Tibial nerve (tissue), 4 donors: Measurements from ENCODE around the gene DLGAP1. TPM values are rescaled to one million over a fixed set of nuclear protein-coding genes. Genes with fewer than 3 reads are reported as not detected.

Experiments
- DNase-seq, 2 donors: peaks; one replicate each; pipeline ENCODE4 v3.0.0-alpha.2; 2019; ENCODE audit warnings: low spot score in 2 of 2
- H3K27ac ChIP-seq, 4 donors: fragments of 200-600 bp; sonication (generic) in 3 of 4; one replicate each; pipeline ENCODE4 v1.5.1; 2017 to 2019; ENCODE audit warnings: mild to moderate bottlenecking in 1 of 4
- H3K27me3 ChIP-seq, 2 donors: fragments of 200-600 bp; sonication (generic) in 1 of 2; one replicate each; pipeline versions ENCODE4 v1.5.1 to v1.6.0; 2017 to 2019
- H3K36me3 ChIP-seq, 3 donors: fragments of 200-600 bp; sonication (generic); one replicate each; pipeline ENCODE4 v1.5.1; 2018 to 2019
- H3K4me1 ChIP-seq, 4 donors: fragments of 200-600 bp; sonication (generic) in 3 of 4; one replicate each; pipeline ENCODE4 v1.5.1; 2017 to 2019
- H3K4me3 ChIP-seq, 4 donors: fragments of 200-600 bp; sonication (generic) in 3 of 4; one replicate each; pipeline ENCODE4 v1.5.1; 2017 to 2019; ENCODE audit warnings: mild to moderate bottlenecking in 1 of 4, moderate library complexity in 1 of 4
- H3K9me3 ChIP-seq, 4 donors: fragments of 200-600 bp; sonication (generic) in 3 of 4; one replicate each; pipeline ENCODE4 v1.5.1; 2017 to 2019
- CTCF ChIP-seq, 5 experiments: fragments of 200-600 bp in 3 of 5; fragments of 450-650 bp in 2 of 5; sonication (generic) in 3 of 5; IDR thresholded peaks; one replicate each; pipeline ENCODE4 v1.5.1; 2016 to 2019; ENCODE audit warnings: antibody characterized with exemption in 5 of 5, mild to moderate bottlenecking in 3 of 5, moderate library complexity in 2 of 5
- EP300 ChIP-seq, 2 donors: sonication (generic); formaldehyde crosslinking; IDR thresholded peaks; one replicate each; pipeline ENCODE4 v1.6.1; 2017; ENCODE audit warnings: antibody characterized with exemption in 2 of 2, mild to moderate bottlenecking in 1 of 2
- POLR2A ChIP-seq, 2 donors: fragments of 450-650 bp; IDR thresholded peaks; one replicate each; pipeline ENCODE4 v1.6.1; 2017; ENCODE audit warnings: antibody characterized with exemption in 2 of 2, mild to moderate bottlenecking in 2 of 2, moderate library complexity in 2 of 2
- WGBS, 2 donors: methylation state at CpG; one replicate each; pipeline ENCODE4 v1.1.5; 2018; 5-methylcytosine and 5-hydroxymethylcytosine counted together
- total RNA-seq, 4 donors: library from RNA; depleted of rRNA; stranded (reverse); fragments of >200 nt; gene quantifications; one replicate each; pipeline ENCODE4 v1.1.0, GENCODE V29; 2016

The DLGAP1 gene
- total RNA-seq, 4 donors from 2014 or later: 1.5 to 18.3 (median 2.5) TPM

GRCh38 chr18:3667255-3668137 is 787.6 kb downstream of the DLGAP1 start:
- 71 to 77% methylated on average over 8 of the region's 8 CpGs for WGBS, 2 donors
- H3K4me3 ChIP-seq: no peak overlapping the region
- H3K9me3 ChIP-seq: no peaks in the 10 kb centered on the region
- H3K27ac ChIP-seq: no peak overlapping the region
- no peak for DNase-seq
- no peaks in the 10 kb centered on the region for H3K36me3 ChIP-seq
- peaks cover 0 to 16% (median 9%) of the 10 kb centered on the region in 4 donors for H3K4me1 ChIP-seq
- TF ChIP-seq POLR2A (IDR thresholded peaks at IDR 0.05) (no peak), EP300 (IDR thresholded peaks at IDR 0.05) (no peak), CTCF (IDR thresholded peaks at IDR 0.05) (no peak)
- no peaks in the 10 kb centered on the region for H3K27me3 ChIP-seq

GRCh38 chr18:3666526-3667254 is 788.4 kb downstream of the DLGAP1 start:
- H3K27ac ChIP-seq: peak overlapping the region in 1 of 4 donors; percentile 30
- no peaks in the 10 kb centered on the region for H3K9me3 ChIP-seq
- peaks cover 0 to 16% (median 9%) of the 10 kb centered on the region in 4 donors for H3K4me1 ChIP-seq
- WGBS, 2 donors: 98% methylated on average over 5 of the region's 5 CpGs
- H3K27me3 ChIP-seq: no peaks in the 10 kb centered on the region
- DNase-seq: no peak
- TF ChIP-seq CTCF (IDR thresholded peaks at IDR 0.05): no peak
- TF ChIP-seq POLR2A (IDR thresholded peaks at IDR 0.05): no peak
- TF ChIP-seq EP300 (IDR thresholded peaks at IDR 0.05): no peak
- no peak overlapping the region for H3K4me3 ChIP-seq
- no peaks in the 10 kb centered on the region for H3K36me3 ChIP-seq

- Histone ChIP-seq H3K4me1 (peaks cover 0 to 16% (median 9%) of the 10 kb centered on the region in 4 donors), H3K27me3 (no peaks in the 10 kb centered on the region), H3K4me3 (peak overlapping the region in 1 of 4 donors; percentile 22), H3K27ac (peak overlapping the region in 3 of 4 donors; percentile 42 to 78 (median 76)), H3K36me3 (no peaks in the 10 kb centered on the region), H3K9me3 (no peaks in the 10 kb centered on the region)
- peak; percentile 67 to 86 for DNase-seq
- WGBS, 2 donors: 13% methylated on average over 20 of the region's 20 CpGs
- TF ChIP-seq EP300 (IDR thresholded peaks at IDR 0.05) (peak in 1 of 2 donors; percentile 66), CTCF (IDR thresholded peaks at IDR 0.05) (peak; percentile 86 to 96 (median 94)), POLR2A (IDR thresholded peaks at IDR 0.05) (no peak)
Observed at GRCh38 chr18:3665780-3666525, 789.2 kb downstream of the DLGAP1 start.

- H3K36me3 ChIP-seq: no peaks in the 10 kb centered on the region
- no peaks in the 10 kb centered on the region for H3K27me3 ChIP-seq
- H3K9me3 ChIP-seq: no peaks in the 10 kb centered on the region
- 83 to 86% methylated on average over 3 of the region's 3 CpGs for WGBS, 2 donors
- TF ChIP-seq EP300 (IDR thresholded peaks at IDR 0.05) (no peak), POLR2A (IDR thresholded peaks at IDR 0.05) (no peak), CTCF (IDR thresholded peaks at IDR 0.05) (no peak)
- DNase-seq: no peak
- H3K4me3 ChIP-seq: no peak overlapping the region
- H3K4me1 ChIP-seq: peaks cover 0 to 16% (median 9%) of the 10 kb centered on the region in 4 donors
- peak overlapping the region in 2 of 4 donors; percentile 76 to 78 for H3K27ac ChIP-seq
Observed at GRCh38 chr18:3665204-3665603, 789.9 kb downstream of the DLGAP1 start.
